Measurements from ENCODE around the gene WDCP.
A peak's percentile ranks its signal among the peaks of the same experiment; 100 is the strongest.
"Not testable (repeated sequence)": the region's sequence is repeated elsewhere in the genome, so short reads cannot be mapped to it uniquely, and the experiment has no call there.

Gene WDCP

GRCh38 chr2:24058564-24059271 lies 11.5 kb upstream of the WDCP start:
- DNase-seq (ENCODE audit: low spot score) = no peak

GRCh38 chr2:24055750-24056149 lies 8.6 kb upstream of the WDCP start:
- DNase-seq (ENCODE audit: low spot score) = no peak

GRCh38 chr2:24054366-24055010 lies 7.3 kb upstream of the WDCP start:
- DNase-seq (ENCODE audit: low spot score) = no peak

GRCh38 chr2:24052951-24053350 lies 5.8 kb upstream of the WDCP start:
- no peak for DNase-seq (ENCODE audit: low spot score)

GRCh38 chr2:24051833-24052232 lies 4.6 kb upstream of the WDCP start:
- DNase-seq (ENCODE audit: low spot score) = no peak

- peak; percentile 14 for DNase-seq (ENCODE audit: low spot score)
These were observed 3.1 kb upstream of the WDCP start for GRCh38 chr2:24050041-24050979.

- peak; percentile 75 for DNase-seq (ENCODE audit: low spot score)
These were observed 2.4 kb upstream of the WDCP start, which contains the start of gene FKBP1B for GRCh38 chr2:24049485-24050021. Gene FKBP1B, plus strand, starts transcription at chr2:24049741. Its CDS starts 109 bp downstream, at chr2:24049850.

GRCh38 chr2:24048769-24049484 lies 1.7 kb upstream of the WDCP start:
- no peak for DNase-seq (ENCODE audit: low spot score)

- DNase-seq (ENCODE audit: low spot score) = no peak
These were observed 477 bp upstream of the WDCP start for GRCh38 chr2:24047703-24048033.

GRCh38 chr2:24046599-24046929 lies 627 bp downstream of the WDCP start:
- no peak for DNase-seq (ENCODE audit: low spot score)

- no peak for DNase-seq (ENCODE audit: low spot score)
These were observed 1.4 kb downstream of the WDCP start for GRCh38 chr2:24045511-24046508.

- DNase-seq (ENCODE audit: low spot score) = not testable (repeated sequence)
These were observed 4.1 kb downstream of the WDCP start for GRCh38 chr2:24043133-24043532.

GRCh38 chr2:24040511-24040910 lies 6.7 kb downstream of the WDCP start:
- DNase-seq (ENCODE audit: low spot score) = no peak

GRCh38 chr2:24038786-24039499 lies 8.2 kb downstream of the WDCP start:
- no peak for DNase-seq (ENCODE audit: low spot score)

GRCh38 chr2:24026233-24026632 lies 21.0 kb downstream of the WDCP start:
- DNase-seq (ENCODE audit: low spot score) = no peak

- DNase-seq (ENCODE audit: low spot score) = no peak
These were observed 22.1 kb downstream of the WDCP start for GRCh38 chr2:24024996-24025663.

GRCh38 chr2:24024018-24024417 lies 23.2 kb downstream of the WDCP start:
- DNase-seq (ENCODE audit: low spot score) = no peak

- DNase-seq (ENCODE audit: low spot score) = no peak
These were observed 24.1 kb downstream of the WDCP start for GRCh38 chr2:24022975-24023575.

All from kidney tubule cell (primary cell).